Adrenal gland (tissue), 5 donors: ENCODE results near the gene SHISA5.

ENCODE experiments used
- POLR2A ChIP-seq, 2 donors: fragments of 450-650 bp; IDR thresholded peaks; one replicate each; pipeline ENCODE4 v1.6.1; 2017; ENCODE audit warnings: antibody characterized with exemption in 2 of 2, mild to moderate bottlenecking in 2 of 2, moderate library complexity in 1 of 2
- TF ChIP-seq, protein P1 (sequence below), 6 experiments: fragments of 450-650 bp in 4 of 6; fragments of 200-600 bp in 2 of 6; sonication (generic) in 1 of 6; IDR thresholded peaks; 1 replicate in 5 of 6; 2 replicates in 1 of 6; pipeline versions ENCODE4 v1.5.1 to v1.8.0; 2016 to 2021; ENCODE audit warnings: antibody characterized with exemption in 6 of 6, mild to moderate bottlenecking in 2 of 6, moderate library complexity in 1 of 6
- donor health status: DM: no; HTN: no; CAD: no.

DNA sequence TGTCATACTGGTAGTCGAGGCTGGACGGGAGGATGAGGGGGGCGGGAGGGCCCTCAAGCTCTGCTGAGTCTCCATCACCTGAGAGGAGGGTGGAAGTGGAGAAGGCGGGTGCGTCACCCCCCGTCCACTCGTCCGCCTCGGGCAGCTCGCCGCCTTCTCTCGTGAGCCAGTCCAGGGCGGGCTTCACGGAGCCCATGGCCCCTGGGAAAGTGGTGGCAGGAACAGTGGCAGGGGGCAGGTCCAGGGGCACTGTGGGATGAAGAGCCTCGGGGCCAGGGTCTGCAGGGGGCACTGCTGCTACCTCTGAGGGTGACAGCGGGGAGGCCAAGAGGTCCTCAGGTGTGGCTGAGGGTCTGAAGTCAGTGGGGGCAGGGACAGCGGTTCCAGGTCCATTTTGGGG lies 84.4 kb downstream of the SHISA5 start:
- TF ChIP-seq, protein P1, sequence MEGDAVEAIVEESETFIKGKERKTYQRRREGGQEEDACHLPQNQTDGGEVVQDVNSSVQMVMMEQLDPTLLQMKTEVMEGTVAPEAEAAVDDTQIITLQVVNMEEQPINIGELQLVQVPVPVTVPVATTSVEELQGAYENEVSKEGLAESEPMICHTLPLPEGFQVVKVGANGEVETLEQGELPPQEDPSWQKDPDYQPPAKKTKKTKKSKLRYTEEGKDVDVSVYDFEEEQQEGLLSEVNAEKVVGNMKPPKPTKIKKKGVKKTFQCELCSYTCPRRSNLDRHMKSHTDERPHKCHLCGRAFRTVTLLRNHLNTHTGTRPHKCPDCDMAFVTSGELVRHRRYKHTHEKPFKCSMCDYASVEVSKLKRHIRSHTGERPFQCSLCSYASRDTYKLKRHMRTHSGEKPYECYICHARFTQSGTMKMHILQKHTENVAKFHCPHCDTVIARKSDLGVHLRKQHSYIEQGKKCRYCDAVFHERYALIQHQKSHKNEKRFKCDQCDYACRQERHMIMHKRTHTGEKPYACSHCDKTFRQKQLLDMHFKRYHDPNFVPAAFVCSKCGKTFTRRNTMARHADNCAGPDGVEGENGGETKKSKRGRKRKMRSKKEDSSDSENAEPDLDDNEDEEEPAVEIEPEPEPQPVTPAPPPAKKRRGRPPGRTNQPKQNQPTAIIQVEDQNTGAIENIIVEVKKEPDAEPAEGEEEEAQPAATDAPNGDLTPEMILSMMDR (IDR thresholded peaks at IDR 0.05), result no peak
- no peak for TF ChIP-seq POLR2A (IDR thresholded peaks at IDR 0.05)
